IMR-90 (cell line): Measurements from ENCODE around the gene C3orf18. TPM values are rescaled to one million over a fixed set of nuclear protein-coding genes. Genes with fewer than 3 reads are reported as not detected.
A peak's percentile ranks its signal among the peaks of the same experiment; 100 is the strongest.

Experiments used
- ATAC-seq: fragments of 200-7000 bp; cut with Tn5 transposase; 2 replicates; pipeline ENCODE4 v1.9.1; 2020; ENCODE audit warnings: low read depth, mild to moderate bottlenecking, moderate library complexity
- BruUV-seq: library from RNA; stranded (reverse); fragments of 400-500 nt; replicated peaks from 2 replicates; lab custom pipeline; 2021; lab: Mats Ljungman, UMichigan
- CTCF ChIA-PET: fragments of 300-600 bp; formaldehyde crosslinking; extraction: SDS; loops from one replicate; lab custom pipeline; 2021; ENCODE audit warnings: antibody characterized with exemption; lab: Yijun Ruan, JAX
- POLR2A ChIA-PET: fragments of 300-600 bp; sonication (Branson Sonifier 250); formaldehyde crosslinking; loops from one replicate; lab custom pipeline; 2022; ENCODE audit warnings: antibody characterized with exemption; ENCODE audit not compliant: unreplicated experiment; lab: Charles Lee
- DNase-seq: peaks from one replicate; pipeline ENCODE4 v3.0.0; 2013
- H2AFZ ChIP-seq: replicated peaks from 2 replicates; pipeline ENCODE3; 2013; ENCODE audit warnings: low read length, mild to moderate bottlenecking; ENCODE audit not compliant: poor library complexity
- H2AK5ac ChIP-seq: 2 replicates; pipeline ENCODE4 v1.6.1; 2013; ENCODE audit warnings: low read depth, low read length, inconsistent platforms
- H2AK9ac ChIP-seq: replicated peaks from 2 replicates; pipeline ENCODE3; 2013; ENCODE audit warnings: mild to moderate bottlenecking, low read depth, low read length, moderate library complexity; ENCODE audit not compliant: poor library complexity
- H2BK120ac ChIP-seq: 2 replicates; pipeline ENCODE4 v1.6.1; 2013; ENCODE audit warnings: low read depth, low read length, inconsistent platforms
- H2BK15ac ChIP-seq: 3 replicates; pipeline ENCODE4 v1.6.1; 2013; ENCODE audit warnings: low read depth, low read length, inconsistent platforms
- H2BK20ac ChIP-seq: 2 replicates; pipeline ENCODE4 v1.6.1; 2013; ENCODE audit warnings: low read depth, mild to moderate bottlenecking, inconsistent platforms, low read length, moderate library complexity
- H2BK5ac ChIP-seq: 2 replicates; pipeline ENCODE4 v1.6.1; 2013; ENCODE audit warnings: mild to moderate bottlenecking, low read depth, low read length, inconsistent platforms; ENCODE audit not compliant: poor library complexity, severe bottlenecking
- H3K14ac ChIP-seq: replicated peaks from 2 replicates; pipeline ENCODE4 v1.6.1; 2013; ENCODE audit warnings: low read depth, low read length, inconsistent platforms
- H3K18ac ChIP-seq: 2 replicates; pipeline ENCODE4 v1.6.1; 2013; ENCODE audit warnings: low read depth, low read length, control low read depth
- H3K23ac ChIP-seq: 2 replicates; pipeline ENCODE4 v1.6.1; 2013; ENCODE audit warnings: low read depth, low read length, inconsistent platforms
- H3K27ac ChIP-seq: 2 replicates; pipeline ENCODE4 v1.5.1; 2013; ENCODE audit warnings: mild to moderate bottlenecking, control low read depth, low read length; ENCODE audit not compliant: insufficient read depth
- H3K27me3 ChIP-seq: 2 replicates; pipeline ENCODE4 v1.6.1; 2013; ENCODE audit warnings: low read length; ENCODE audit not compliant: control insufficient read depth, insufficient read depth
- H3K36me3 ChIP-seq: 2 replicates; pipeline ENCODE4 v1.6.1; 2013; ENCODE audit warnings: low read length, mixed read lengths; ENCODE audit not compliant: control insufficient read depth, insufficient read depth
- H3K4ac ChIP-seq: 2 replicates; pipeline ENCODE4 v1.6.1; 2013; ENCODE audit warnings: low read depth, low read length, inconsistent platforms
- H3K4me1 ChIP-seq: 2 replicates; pipeline ENCODE4 v1.6.1; 2013; ENCODE audit warnings: low read length, mixed read lengths; ENCODE audit not compliant: control insufficient read depth, insufficient read depth
- H3K4me2 ChIP-seq: 2 replicates; pipeline ENCODE4 v1.6.1; 2013; ENCODE audit warnings: low read depth, mild to moderate bottlenecking, control low read depth, low read length, moderate library complexity
- H3K4me3 ChIP-seq: 2 replicates; pipeline ENCODE4 v1.5.1; 2013; ENCODE audit warnings: low read depth, mild to moderate bottlenecking, control low read depth, low read length, moderate library complexity; ENCODE audit not compliant: insufficient read depth
- H3K56ac ChIP-seq: 2 replicates; pipeline ENCODE4 v1.6.1; 2013; ENCODE audit warnings: low read length, inconsistent platforms; ENCODE audit not compliant: insufficient read depth; ENCODE audit errors: extremely low read depth
- H3K79me1 ChIP-seq, 2 experiments: 2 replicates each; pipeline ENCODE4 v1.6.1; 2013; ENCODE audit warnings: low read length in 2 of 2, inconsistent platforms in 1 of 2, low read depth in 1 of 2
- H3K9ac ChIP-seq: 2 replicates; pipeline ENCODE4 v1.6.1; 2013; ENCODE audit warnings: low read depth, low read length, control low read depth
- H3K9me1 ChIP-seq: 2 replicates; pipeline ENCODE4 v1.6.1; 2013; ENCODE audit warnings: low read length, inconsistent platforms; ENCODE audit not compliant: insufficient read depth
- H3K9me3 ChIP-seq: 2 replicates; pipeline ENCODE4 v1.6.1; 2013; ENCODE audit warnings: low read length; ENCODE audit not compliant: control insufficient read depth, insufficient read depth
- H4K20me1 ChIP-seq: 2 replicates; pipeline ENCODE4 v1.6.1; 2013; ENCODE audit warnings: low read length, inconsistent platforms; ENCODE audit not compliant: insufficient read depth
- H4K5ac ChIP-seq: 2 replicates; pipeline ENCODE4 v1.6.1; 2013; ENCODE audit warnings: mild to moderate bottlenecking, low read depth, low read length, control low read depth
- H4K8ac ChIP-seq, 2 experiments: 2 replicates each; pipeline ENCODE4 v1.6.1; 2013; ENCODE audit warnings: low read depth in 2 of 2, low read length in 2 of 2, control low read depth in 1 of 2, inconsistent platforms in 1 of 2
- H4K91ac ChIP-seq: 2 replicates; pipeline ENCODE4 v1.6.1; 2013; ENCODE audit warnings: low read depth, low read length, inconsistent platforms; ENCODE audit not compliant: insufficient read depth
- BHLHE40 ChIP-seq: fragments of 150-350 bp; IDR thresholded peaks from 2 replicates; pipeline ENCODE4 v1.6.1; 2016; ENCODE audit warnings: mild to moderate bottlenecking, low read depth, low read length
- CTCF ChIP-seq: conservative IDR thresholded peaks from 2 replicates; pipeline ENCODE4 v1.5.1; 2012; ENCODE audit warnings: mild to moderate bottlenecking, low read depth, low read length, improper control_type of control experiment
- FOS ChIP-seq: fragments of 150-350 bp; IDR thresholded peaks from 2 replicates; pipeline ENCODE4 v1.6.1; 2016; ENCODE audit warnings: low read depth, low read length
- MAFK ChIP-seq: IDR thresholded peaks from 2 replicates; pipeline ENCODE4 v1.6.1; 2012; ENCODE audit warnings: low read depth, low read length, improper control_type of control experiment
- MAZ ChIP-seq: IDR thresholded peaks from 2 replicates; pipeline ENCODE4 v1.6.1; 2012; ENCODE audit warnings: low read depth, mild to moderate bottlenecking, low read length, improper control_type of control experiment, moderate library complexity, borderline replicate concordance
- MXI1 ChIP-seq: IDR thresholded peaks from 2 replicates; pipeline ENCODE4 v1.6.1; 2012; ENCODE audit warnings: low read depth, mild to moderate bottlenecking, low read length, moderate library complexity, borderline replicate concordance
- NFE2L2 ChIP-seq: fragments of 150-350 bp; IDR thresholded peaks from 2 replicates; pipeline ENCODE4 v1.6.1; 2016; ENCODE audit warnings: low read depth, mild to moderate bottlenecking, low read length
- RCOR1 ChIP-seq: IDR thresholded peaks from 2 replicates; pipeline ENCODE4 v1.6.1; 2012; ENCODE audit warnings: mild to moderate bottlenecking, low read length, improper control_type of control experiment; ENCODE audit not compliant: insufficient replicate concordance
- WGBS, 2 experiments: methylation state at CpG; one replicate each; pipeline versions ENCODE4 v1.1.5 to v1.1.7; 2013; ENCODE audit warnings: missing lambda C conversion rate in 2 of 2; ENCODE audit not compliant: insufficient read length in 1 of 2; ENCODE audit errors: extremely low coverage in 2 of 2; 5-methylcytosine and 5-hydroxymethylcytosine counted together
- dilution Hi-C: fragments of 300-500 bp; cut with HindIII; formaldehyde crosslinking; loops from one replicate; pipeline ENCODE4 v1.14.3; 2018; ENCODE audit warnings: low sequenced_read_pairs; ENCODE audit not compliant: unreplicated experiment
- in situ Hi-C: fragments of 300-500 bp; cut with MboI; formaldehyde crosslinking; loops from 3 replicates; pipeline ENCODE4 v1.14.3; 2019; ENCODE audit warnings: low sequenced_read_pairs, inconsistent platforms, mixed read lengths
- intact Hi-C: fragments of 100-400 bp; cut with micrococcal nuclease; formaldehyde crosslinking; loops from 2 replicates; pipeline ENCODE4 v1.10.0; 2022
- polyA plus RNA-seq, 3 experiments: library from polyadenylated mRNA; depleted of rRNA; stranded (reverse); fragments of >200 nt; gene quantifications; 2 replicates each; pipeline ENCODE4 v1.2.3, GENCODE V29; 2012; ENCODE audit warnings: low replicate concordance in 1 of 3
- total RNA-seq: library from RNA; depleted of rRNA; stranded (reverse); fragments of >200 nt; gene quantifications from 2 replicates; pipeline ENCODE4 v1.2.3, GENCODE V29; 2012

The C3orf18 gene
- total and polyA plus RNA-seq, 2 of the 4 experiments (the other 2 are of a cell fraction) = 6.8 to 10.6 TPM

GRCh38 chr3:50517721-50518206 lies 49.8 kb downstream of the C3orf18 start:
- no CpG with 5 or more reads among the region's 4 CpGs for WGBS, 2 experiments
- ChIA-PET CTCF (no interaction called here), POLR2A (no interaction called here)
- no peak overlapping the region for H2BK20ac ChIP-seq
- H3K9me1 ChIP-seq = no peaks in the 10 kb centered on the region
- no peak overlapping the region for H3K9ac ChIP-seq
- H2BK15ac ChIP-seq = no peak overlapping the region
- H2BK5ac ChIP-seq = no peak overlapping the region
- BruUV-seq = no TSS peak
- no peaks in the 10 kb centered on the region for H4K20me1 ChIP-seq
- H4K8ac ChIP-seq = no peak overlapping the region
- H3K4me1 ChIP-seq = no peaks in the 10 kb centered on the region
- H3K4me3 ChIP-seq = no peak overlapping the region
- no peak overlapping the region for H4K91ac ChIP-seq
- H3K9me3 ChIP-seq = no peaks in the 10 kb centered on the region
- no peak overlapping the region for H3K56ac ChIP-seq
- in situ Hi-C loops (no loop called here), intact Hi-C loops (no loop called here), dilution Hi-C loops (no loop called here)
- H2AK5ac ChIP-seq = no peak overlapping the region
- no peak overlapping the region for H3K18ac ChIP-seq
- H2BK120ac ChIP-seq = no peak overlapping the region
- DNase-seq (no peak), ATAC-seq (no peak)
- no peaks in the 10 kb centered on the region for H3K79me1 ChIP-seq
- no peak overlapping the region for H2AK9ac ChIP-seq
- H3K36me3 ChIP-seq = no peaks in the 10 kb centered on the region
- H3K23ac ChIP-seq = no peak overlapping the region
- H3K4ac ChIP-seq = no peak overlapping the region
- H3K14ac ChIP-seq = no peak overlapping the region
- no peak overlapping the region for H3K27ac ChIP-seq
- H3K27me3 ChIP-seq = peaks cover 60% of the 10 kb centered on the region
- no peak overlapping the region for H3K4me2 ChIP-seq
- H2AFZ ChIP-seq = no peak overlapping the region
- TF ChIP-seq MAFK = peak; percentile 100
- no peak for TF ChIP-seq RCOR1
- TF ChIP-seq CTCF = no peak
- TF ChIP-seq MAZ = no peak
- TF ChIP-seq NFE2L2 = no peak
- no peak for TF ChIP-seq BHLHE40
- TF ChIP-seq MXI1 = no peak
- TF ChIP-seq FOS = no peak
- no peak overlapping the region for H4K5ac ChIP-seq
